ENCODE results near the gene LHFPL3. TPM values are rescaled to one million over a fixed set of nuclear protein-coding genes. Genes with fewer than 3 reads are reported as not detected.

Gene LHFPL3
- total RNA-seq, 1 donor = not detected

GRCh38 chr7:104940023-104940710 lies 611.8 kb downstream of the LHFPL3 start:
- Histone ChIP-seq H3K27me3 (ENCODE audit: insufficient read depth, low read length) (no peaks in the 10 kb centered on the region), H3K4me1 (ENCODE audit: insufficient read depth, low read length) (peaks cover 43% of the 10 kb centered on the region), H3K9me3 (ENCODE audit: low read depth, low read length) (no peaks in the 10 kb centered on the region), H3K4me3 (ENCODE audit: low read length) (no peak overlapping the region)

GRCh38 chr7:104943502-104944343 lies 615.3 kb downstream of the LHFPL3 start:
- Histone ChIP-seq H3K9me3 (ENCODE audit: low read depth, low read length) (no peaks in the 10 kb centered on the region), H3K27me3 (ENCODE audit: insufficient read depth, low read length) (no peaks in the 10 kb centered on the region), H3K4me1 (ENCODE audit: insufficient read depth, low read length) (peaks cover 73% of the 10 kb centered on the region), H3K4me3 (ENCODE audit: low read length) (peak overlapping the region; percentile 3)

GRCh38 chr7:104945599-104945956 lies 617.2 kb downstream of the LHFPL3 start:
- H3K9me3 ChIP-seq (ENCODE audit: low read depth, low read length) = no peaks in the 10 kb centered on the region
- H3K27me3 ChIP-seq (ENCODE audit: insufficient read depth, low read length) = no peaks in the 10 kb centered on the region
- no peak overlapping the region for H3K4me3 ChIP-seq (ENCODE audit: low read length)
- peaks cover 76% of the 10 kb centered on the region for H3K4me1 ChIP-seq (ENCODE audit: insufficient read depth, low read length)

GRCh38 chr7:104946338-104946737 lies 617.9 kb downstream of the LHFPL3 start:
- no peaks in the 10 kb centered on the region for H3K9me3 ChIP-seq (ENCODE audit: low read depth, low read length)
- peaks cover 73% of the 10 kb centered on the region for H3K4me1 ChIP-seq (ENCODE audit: insufficient read depth, low read length)
- H3K27me3 ChIP-seq (ENCODE audit: insufficient read depth, low read length) = no peaks in the 10 kb centered on the region
- no peak overlapping the region for H3K4me3 ChIP-seq (ENCODE audit: low read length)

GRCh38 chr7:104950006-104950405 lies 621.6 kb downstream of the LHFPL3 start:
- H3K9me3 ChIP-seq (ENCODE audit: low read depth, low read length) = no peaks in the 10 kb centered on the region
- H3K4me3 ChIP-seq (ENCODE audit: low read length) = no peak overlapping the region
- peaks cover 50% of the 10 kb centered on the region for H3K4me1 ChIP-seq (ENCODE audit: insufficient read depth, low read length)
- H3K27me3 ChIP-seq (ENCODE audit: insufficient read depth, low read length) = no peaks in the 10 kb centered on the region

GRCh38 chr7:104950754-104951153 lies 622.4 kb downstream of the LHFPL3 start:
- Histone ChIP-seq H3K4me1 (ENCODE audit: insufficient read depth, low read length) (peaks cover 48% of the 10 kb centered on the region), H3K27me3 (ENCODE audit: insufficient read depth, low read length) (no peaks in the 10 kb centered on the region), H3K9me3 (ENCODE audit: low read depth, low read length) (no peaks in the 10 kb centered on the region), H3K4me3 (ENCODE audit: low read length) (no peak overlapping the region)

- H3K9me3 ChIP-seq (ENCODE audit: low read depth, low read length) = no peaks in the 10 kb centered on the region
- H3K4me1 ChIP-seq (ENCODE audit: insufficient read depth, low read length) = peaks cover 47% of the 10 kb centered on the region
- no peaks in the 10 kb centered on the region for H3K27me3 ChIP-seq (ENCODE audit: insufficient read depth, low read length)
These were observed 623.1 kb downstream of the LHFPL3 start for GRCh38 chr7:104951546-104951945.

GRCh38 chr7:104955276-104955675 lies 626.9 kb downstream of the LHFPL3 start:
- Histone ChIP-seq H3K9me3 (ENCODE audit: low read depth, low read length) (no peaks in the 10 kb centered on the region), H3K27me3 (ENCODE audit: insufficient read depth, low read length) (no peaks in the 10 kb centered on the region), H3K4me1 (ENCODE audit: insufficient read depth, low read length) (peaks cover 49% of the 10 kb centered on the region), H3K4me3 (ENCODE audit: low read length) (no peak overlapping the region)

More at GRCh38 chr7:104951546-104951945, 623.1 kb downstream of the LHFPL3 start:
- H3K4me3 ChIP-seq (ENCODE audit: low read length) = no peak overlapping the region

Other genes starting within 250 kb of the LHFPL3 start
- 19.4 TPM for gene ORC5, start 120.6 kb upstream of the LHFPL3 start, total RNA-seq

Data from mononuclear cell (primary cell).